ENCODE results near the gene EFNA5.

GRCh38 chr5:107661038-107661649, 9.6 kb downstream of the EFNA5 start:
- TF ChIP-seq CTCF (IDR thresholded peaks at IDR 0.05) = no peak
- TF ChIP-seq POLR2AphosphoS5 (IDR thresholded peaks at IDR 0.05) = no peak
- no peak for TF ChIP-seq POLR2A (IDR thresholded peaks at IDR 0.05)
- no peak for TF ChIP-seq EP300 (IDR thresholded peaks at IDR 0.05)

Measured in suprapubic skin (tissue), 4 donors.